Effector memory CD4-positive, alpha-beta T cell (primary cell): ENCODE results near the gene NRCAM.
"Not testable (repeated sequence)": the region's sequence is repeated elsewhere in the genome, so short reads cannot be mapped to it uniquely, and the experiment has no call there.

Source experiments
- DNase-seq, 3 donors: peaks; one replicate each; pipeline ENCODE4 v3.0.0-alpha.2; 2020
- H3K27ac ChIP-seq: 2 replicates; pipeline ENCODE4 v1.7.0; 2013; ENCODE audit warnings: mild to moderate bottlenecking, low read length, moderate library complexity; ENCODE audit not compliant: insufficient read depth, poor library complexity, severe bottlenecking
- H3K27me3 ChIP-seq: replicated peaks from 2 replicates; pipeline ENCODE4 v1.7.0; 2013; ENCODE audit warnings: mild to moderate bottlenecking, low read length; ENCODE audit not compliant: insufficient read depth, control insufficient read depth, poor library complexity, severe bottlenecking
- H3K36me3 ChIP-seq: 2 replicates; pipeline ENCODE4 v1.7.0; 2013; ENCODE audit warnings: mild to moderate bottlenecking, low read length, moderate library complexity; ENCODE audit not compliant: control insufficient read depth, insufficient read depth
- H3K4me1 ChIP-seq: 2 replicates; pipeline ENCODE4 v1.7.0; 2013; ENCODE audit warnings: low read length, mild to moderate bottlenecking; ENCODE audit not compliant: control insufficient read depth, insufficient read depth, poor library complexity, severe bottlenecking
- H3K4me3 ChIP-seq: 2 replicates; pipeline ENCODE4 v1.7.0; 2013; ENCODE audit warnings: low read length, low read depth, mild to moderate bottlenecking; ENCODE audit not compliant: insufficient read depth, poor library complexity, severe bottlenecking
- H3K9me3 ChIP-seq: 2 replicates; pipeline ENCODE4 v1.7.0; 2013; ENCODE audit warnings: mild to moderate bottlenecking, low read length, moderate library complexity; ENCODE audit not compliant: control insufficient read depth

NRCAM gene

DNA sequence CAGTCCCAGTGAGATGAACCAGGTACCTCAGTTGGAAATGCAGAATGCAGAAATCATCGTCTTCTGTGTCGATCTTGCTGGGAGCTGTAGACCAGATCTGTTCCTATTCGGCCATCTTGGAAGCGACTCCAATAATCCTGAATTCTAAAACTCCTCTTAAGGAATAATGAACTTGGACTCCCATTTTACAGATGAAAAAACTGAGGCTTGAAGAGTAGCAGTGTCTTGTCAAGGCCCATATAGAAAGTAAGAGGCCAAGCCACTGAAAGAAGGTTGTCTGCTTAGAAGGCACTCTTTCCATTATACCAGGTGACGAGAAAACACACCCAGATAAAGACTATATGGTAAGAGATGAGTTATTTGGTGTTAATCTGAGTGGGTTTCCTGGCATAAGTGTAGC, 177.5 kb downstream of the NRCAM start:
- Histone ChIP-seq H3K27me3 (no peaks in the 10 kb centered on the region), H3K36me3 (no peaks in the 10 kb centered on the region), H3K4me1 (no peaks in the 10 kb centered on the region), H3K4me3 (no peak overlapping the region), H3K27ac (no peak overlapping the region), H3K9me3 (no peaks in the 10 kb centered on the region)
- DNase-seq = no peak

DNA sequence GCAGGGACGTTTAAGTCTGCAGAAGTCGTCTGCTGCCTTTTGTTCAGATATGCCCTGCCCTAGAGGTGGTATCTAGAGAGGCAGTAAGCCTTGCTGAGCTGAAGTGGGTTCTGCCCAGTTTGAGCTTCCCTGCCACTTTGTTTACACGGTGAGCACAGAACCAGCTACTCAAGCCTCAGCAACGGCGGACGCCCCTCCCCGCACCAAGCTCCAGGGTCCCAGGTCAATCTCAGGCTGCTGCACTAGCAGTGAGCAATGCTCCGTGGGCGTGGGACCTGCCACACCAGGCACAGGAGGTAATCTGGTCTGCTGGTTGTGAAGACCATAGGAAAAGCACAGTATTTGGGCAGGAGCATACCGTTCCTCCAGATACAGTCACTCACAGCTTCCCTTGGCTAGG, 178.0 kb downstream of the NRCAM start:
- Histone ChIP-seq H3K27me3 (no peaks in the 10 kb centered on the region), H3K27ac (no peak overlapping the region), H3K4me3 (no peak overlapping the region), H3K9me3 (no peaks in the 10 kb centered on the region), H3K36me3 (no peaks in the 10 kb centered on the region), H3K4me1 (no peaks in the 10 kb centered on the region)
- no peak for DNase-seq

DNA sequence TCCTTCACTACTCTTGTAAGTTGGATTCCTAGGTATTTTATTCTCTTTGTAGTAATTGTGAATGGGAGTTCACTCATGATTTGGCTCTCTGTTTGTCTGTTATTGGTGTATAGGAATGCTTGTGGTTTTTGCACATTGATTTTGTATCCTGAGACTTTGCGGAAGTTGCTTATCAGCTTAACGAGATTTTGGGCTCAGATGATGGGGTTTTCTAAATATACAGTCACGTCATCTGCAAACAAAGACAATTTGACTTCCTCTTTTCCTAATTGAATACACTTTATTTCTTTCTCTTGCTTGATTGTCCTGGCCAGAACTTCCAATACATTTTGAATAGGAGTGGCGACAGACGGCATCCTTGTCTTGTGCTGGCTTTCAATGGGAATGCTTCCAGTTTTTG, 181.8 kb downstream of the NRCAM start:
- H3K4me3 ChIP-seq, H3K4me1 ChIP-seq, H3K36me3 ChIP-seq, H3K9me3 ChIP-seq, DNase-seq, H3K27me3 ChIP-seq, H3K27ac ChIP-seq: not testable (repeated sequence)

DNA sequence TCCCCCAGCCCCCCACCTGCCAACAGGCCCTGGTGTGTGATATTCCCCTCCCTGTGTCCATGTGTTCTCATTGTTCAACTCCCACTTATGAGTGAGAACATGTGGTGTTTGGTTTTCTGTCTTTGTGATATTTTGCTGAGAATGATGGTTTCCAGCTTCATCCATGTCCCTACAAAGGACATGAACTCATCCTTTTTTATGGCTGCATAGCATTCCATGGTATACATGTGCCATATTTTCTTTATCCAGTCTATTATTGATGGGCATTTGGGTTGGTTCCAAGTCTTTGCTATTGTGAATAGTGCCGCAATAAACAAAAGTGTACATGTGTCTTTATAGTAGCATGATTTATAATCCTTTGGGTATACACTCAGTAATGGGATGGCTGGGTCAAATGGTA, 183.3 kb downstream of the NRCAM start:
- H3K4me1 ChIP-seq, H3K27me3 ChIP-seq, H3K36me3 ChIP-seq, H3K27ac ChIP-seq, H3K9me3 ChIP-seq, DNase-seq, H3K4me3 ChIP-seq: not testable (repeated sequence)

DNA sequence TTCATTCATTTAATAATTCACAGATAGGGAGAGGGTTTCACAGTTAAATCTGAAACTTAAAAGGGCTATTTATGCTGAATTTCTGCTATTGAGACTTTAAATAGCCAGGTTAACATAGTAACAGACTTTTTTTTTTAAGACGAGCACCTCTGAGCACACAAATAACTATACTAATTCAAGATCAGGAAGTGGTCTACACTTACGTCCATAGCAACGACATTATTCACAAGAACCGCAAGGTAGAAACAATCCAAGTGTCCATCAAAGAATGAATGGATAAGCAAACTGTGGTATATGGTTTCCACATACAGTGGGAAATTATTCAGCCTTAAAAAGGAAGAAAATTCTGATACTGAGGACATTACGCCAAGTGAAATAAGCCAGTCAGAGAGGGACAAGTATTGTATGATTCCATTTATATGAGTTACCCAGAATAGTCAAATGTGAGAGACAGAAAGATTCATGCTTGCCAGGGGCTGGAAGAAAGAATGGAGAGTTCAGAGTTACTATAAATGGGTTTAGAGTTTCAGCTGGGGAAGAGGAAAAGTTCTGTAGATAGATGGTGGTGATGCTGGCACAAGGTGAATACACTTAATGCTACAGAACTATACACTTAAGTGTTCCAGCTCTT, 185.7 kb downstream of the NRCAM start:
- Histone ChIP-seq H3K27me3 (no peaks in the 10 kb centered on the region), H3K4me1 (no peaks in the 10 kb centered on the region), H3K9me3 (no peaks in the 10 kb centered on the region), H3K27ac (no peak overlapping the region), H3K4me3 (no peak overlapping the region), H3K36me3 (no peaks in the 10 kb centered on the region)
- no peak for DNase-seq

DNA sequence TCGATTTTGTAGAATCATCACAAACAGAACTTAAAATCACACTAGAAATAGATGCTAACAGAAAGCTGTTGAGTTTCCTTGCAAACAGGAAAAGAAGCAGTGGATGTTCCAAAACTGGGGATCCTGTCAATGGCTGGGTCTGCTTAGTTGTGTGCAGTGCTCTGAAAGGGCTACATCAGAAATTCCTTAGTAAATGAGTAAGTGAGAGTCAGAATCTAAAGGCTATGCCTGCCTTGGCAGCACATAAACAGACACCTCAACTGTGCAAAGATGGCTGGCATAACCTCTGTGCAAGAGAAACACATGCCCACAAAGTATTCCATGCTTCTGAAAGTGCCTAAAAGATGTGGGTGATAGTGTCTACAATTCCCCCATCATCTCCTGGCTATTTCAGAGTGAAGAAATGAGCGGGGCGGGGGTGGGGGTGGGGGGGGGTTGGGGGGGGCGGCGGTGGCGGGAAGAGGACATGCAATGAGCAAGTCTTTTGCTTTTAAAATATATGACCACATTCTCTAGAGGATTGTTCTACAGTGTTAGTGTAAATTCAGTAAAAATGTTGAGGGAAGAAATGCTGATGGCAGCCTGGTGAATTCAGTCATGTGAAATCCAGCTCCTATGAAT, 187.9 kb downstream of the NRCAM start:
- Histone ChIP-seq H3K27ac (no peak overlapping the region), H3K27me3 (no peaks in the 10 kb centered on the region), H3K4me1 (no peaks in the 10 kb centered on the region), H3K9me3 (no peaks in the 10 kb centered on the region), H3K4me3 (no peak overlapping the region), H3K36me3 (no peaks in the 10 kb centered on the region)
- DNase-seq = no peak

DNA sequence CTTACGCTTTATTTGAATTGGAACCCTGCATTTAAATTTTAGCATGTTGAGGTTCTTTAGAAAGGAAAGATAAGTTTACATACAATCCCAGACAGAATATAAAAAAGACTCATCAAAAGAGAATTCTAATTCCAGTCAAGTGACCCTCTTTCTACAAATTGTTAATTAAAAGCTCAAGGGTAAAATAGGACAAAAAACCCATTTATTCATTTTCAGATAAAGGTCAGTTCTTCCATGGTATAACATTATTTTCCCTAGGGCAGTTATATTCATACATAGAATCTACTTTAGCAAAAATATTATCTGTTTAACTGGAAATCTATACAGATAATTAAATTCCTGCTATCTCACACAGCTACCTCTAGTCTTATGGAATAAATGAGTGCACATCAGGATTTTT, 188.6 kb downstream of the NRCAM start:
- no peak overlapping the region for H3K4me3 ChIP-seq
- H3K9me3 ChIP-seq = no peaks in the 10 kb centered on the region
- DNase-seq = no peak
- H3K27ac ChIP-seq = no peak overlapping the region
- no peaks in the 10 kb centered on the region for H3K36me3 ChIP-seq
- no peaks in the 10 kb centered on the region for H3K4me1 ChIP-seq
- H3K27me3 ChIP-seq = no peaks in the 10 kb centered on the region

DNA sequence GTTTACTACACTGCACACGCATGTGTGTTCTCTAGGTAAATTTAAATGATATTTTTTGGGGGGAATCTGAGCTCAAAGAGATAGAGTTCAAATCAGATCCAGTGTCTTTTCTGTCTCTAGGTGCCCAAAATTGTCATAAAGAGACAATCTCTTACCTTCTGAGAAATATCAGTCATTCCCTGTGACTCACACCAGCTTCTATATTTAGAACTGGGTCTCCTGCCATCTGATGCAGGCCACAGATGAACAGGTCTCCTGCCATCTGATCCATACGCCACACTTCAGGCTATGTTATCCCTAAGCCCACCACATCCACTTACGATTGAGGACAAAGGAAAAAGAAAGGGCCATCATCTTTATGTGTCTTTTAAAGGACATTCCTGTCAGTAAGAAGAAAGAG, 189.7 kb downstream of the NRCAM start:
- DNase-seq = no peak
- no peaks in the 10 kb centered on the region for H3K27me3 ChIP-seq
- no peaks in the 10 kb centered on the region for H3K4me1 ChIP-seq
- no peak overlapping the region for H3K4me3 ChIP-seq
- no peaks in the 10 kb centered on the region for H3K36me3 ChIP-seq
- no peaks in the 10 kb centered on the region for H3K9me3 ChIP-seq
- no peak overlapping the region for H3K27ac ChIP-seq

DNA sequence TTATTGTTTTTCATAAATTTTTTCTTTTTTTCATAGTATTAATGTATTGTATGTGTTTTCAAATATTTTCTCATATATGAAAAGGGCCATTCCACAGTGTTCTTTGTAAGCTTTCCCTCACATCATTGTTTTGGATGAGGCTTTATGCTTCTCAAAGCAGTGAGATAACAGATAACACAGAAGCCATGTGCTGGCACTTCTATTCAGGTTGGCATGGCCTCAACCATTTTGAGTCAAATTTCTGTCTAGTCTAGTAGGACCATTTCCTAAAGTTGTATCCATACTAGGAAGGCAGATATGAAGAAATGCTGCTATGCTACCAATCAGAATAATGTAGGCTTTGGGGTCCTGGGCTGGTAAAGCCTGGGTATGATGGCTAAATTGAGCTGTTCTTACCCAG, 190.2 kb downstream of the NRCAM start:
- no peak overlapping the region for H3K27ac ChIP-seq
- H3K27me3 ChIP-seq = no peaks in the 10 kb centered on the region
- no peak for DNase-seq
- no peak overlapping the region for H3K4me3 ChIP-seq
- no peaks in the 10 kb centered on the region for H3K36me3 ChIP-seq
- H3K4me1 ChIP-seq = no peaks in the 10 kb centered on the region
- H3K9me3 ChIP-seq = no peaks in the 10 kb centered on the region

DNA sequence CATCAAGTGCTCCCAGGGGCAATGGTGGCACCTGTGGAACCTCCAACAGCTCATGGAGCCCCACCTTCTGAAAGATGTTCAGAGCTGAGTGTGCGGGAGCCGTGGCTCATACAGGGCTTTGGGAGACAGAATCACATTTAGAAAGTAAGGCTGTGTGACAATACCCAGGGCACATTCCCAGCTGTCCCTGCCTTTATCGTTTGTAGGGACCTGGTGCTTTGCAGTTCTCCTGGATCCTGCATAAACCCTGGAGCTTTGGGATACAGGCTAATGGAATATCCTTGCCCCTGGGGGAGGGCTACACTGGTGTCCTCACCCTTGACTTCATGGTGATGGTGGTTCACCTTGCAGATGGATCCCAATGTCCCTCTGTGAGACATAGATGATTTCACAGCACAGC, 191.2 kb downstream of the NRCAM start:
- H3K27ac ChIP-seq = no peak overlapping the region
- no peaks in the 10 kb centered on the region for H3K9me3 ChIP-seq
- DNase-seq = no peak
- H3K36me3 ChIP-seq = no peaks in the 10 kb centered on the region
- no peak overlapping the region for H3K4me3 ChIP-seq
- H3K4me1 ChIP-seq = no peaks in the 10 kb centered on the region
- no peaks in the 10 kb centered on the region for H3K27me3 ChIP-seq
